Caki2 (cell line): ENCODE data around the gene HMGN1. TPM values are rescaled to one million over a fixed set of nuclear protein-coding genes. Genes with fewer than 3 reads are reported as not detected.

Experiments used
- DNase-seq: peaks from one replicate; pipeline ENCODE4 v3.0.0-alpha.2; 2015; ENCODE audit warnings: low read depth
- in situ Hi-C: cut with HindIII; loops from 2 replicates; pipeline ENCODE4 v1.10.0; 2016; ENCODE audit warnings: low sequenced_read_pairs, low pct_unique_long_range_greater_than_20kb, mixed read lengths
- total RNA-seq: library from RNA; depleted of rRNA; stranded (reverse); fragments of >200 nt; shearing (Covaris generic); gene quantifications from 2 replicates; pipeline ENCODE4 v1.2.3, GENCODE V29; 2014; ENCODE audit warnings: low replicate concordance; rRNA removed

The HMGN1 gene
- total RNA-seq, 1 experiment from 2014 or later: 412 TPM

GRCh38 chr21:39315603-39316445 is 33.1 kb downstream of the HMGN1 start:
- in situ Hi-C loops: no loop called here
- DNase-seq: no peak

GRCh38 chr21:39314143-39315027 is 34.5 kb downstream of the HMGN1 start:
- in situ Hi-C loops: no loop called here
- no peak for DNase-seq

- in situ Hi-C loops: no loop called here
- peak; percentile 89 for DNase-seq
Observed at GRCh38 chr21:39313571-39314142, 35.2 kb downstream of the HMGN1 start, which contains the start of gene BRWD1. Gene BRWD1, minus strand, starts transcription at chr21:39313632. Its CDS starts 141 bp downstream, at chr21:39313491.

- in situ Hi-C loops: no loop called here
- DNase-seq: no peak
Observed at GRCh38 chr21:39313042-39313570, 35.8 kb downstream of the HMGN1 start.

GRCh38 chr21:39312112-39313041 is 36.5 kb downstream of the HMGN1 start:
- in situ Hi-C loops: no loop called here
- peak; percentile 95 for DNase-seq

GRCh38 chr21:39311164-39311563 is 37.7 kb downstream of the HMGN1 start:
- no peak for DNase-seq
- in situ Hi-C loops: no loop called here

GRCh38 chr21:39307466-39307865 is 41.4 kb downstream of the HMGN1 start:
- no peak for DNase-seq
- in situ Hi-C loops: no loop called here

GRCh38 chr21:39300587-39300986 is 48.3 kb downstream of the HMGN1 start:
- no peak for DNase-seq
- in situ Hi-C loops: no loop called here

- DNase-seq: no peak
- in situ Hi-C loops: no loop called here
Observed at GRCh38 chr21:39296891-39297290, 52.0 kb downstream of the HMGN1 start.

Other genes with a start within 250 kb of the HMGN1 start
- gene PSMG1, start 165.6 kb downstream of the HMGN1 start, total RNA-seq: 102 and 156 TPM in 2 replicates
- gene BRWD1, start 35.5 kb downstream of the HMGN1 start, total RNA-seq: 33.5 and 37.6 TPM in 2 replicates
- 2.4 and 2.6 TPM in 2 replicates for gene LCA5L, start 96.7 kb upstream of the HMGN1 start, total RNA-seq
- 3.6 and 7.8 TPM in 2 replicates for gene SH3BGR, start 102.9 kb upstream of the HMGN1 start, total RNA-seq